Bone marrow (tissue), 2 donors: ENCODE measurements around the gene ZPLD1.

Experiments used
- DNase-seq, 2 donors: peaks; one replicate each; lab custom pipeline; 2025; lab: John Stamatoyannopoulos, UW

ZPLD1 gene

DNA sequence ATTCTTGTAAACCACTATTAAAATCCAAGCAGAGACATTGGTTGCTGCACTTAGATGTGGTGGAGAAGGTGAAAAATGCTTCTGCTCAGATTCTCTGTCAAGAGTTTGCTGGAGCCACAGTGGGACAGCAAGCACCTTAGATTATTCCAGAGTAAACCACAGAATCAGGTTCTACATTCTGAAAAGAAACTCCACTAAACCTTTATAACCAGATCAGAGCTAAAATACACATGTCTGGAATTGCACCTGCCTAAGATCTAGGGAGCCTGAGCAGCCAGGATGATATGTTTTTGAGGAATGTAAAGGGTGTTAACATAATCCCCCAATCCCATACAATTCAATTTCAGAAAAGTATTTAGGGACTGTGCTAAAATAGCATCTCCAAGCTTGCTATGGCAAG, at the start of gene ZPLD1:
Gene ZPLD1 (plus strand): TSS at position 301 of the 400 bp plus-strand sequence. CDS start 3,473 bp downstream, outside the sequence.
- no peak for DNase-seq

DNA sequence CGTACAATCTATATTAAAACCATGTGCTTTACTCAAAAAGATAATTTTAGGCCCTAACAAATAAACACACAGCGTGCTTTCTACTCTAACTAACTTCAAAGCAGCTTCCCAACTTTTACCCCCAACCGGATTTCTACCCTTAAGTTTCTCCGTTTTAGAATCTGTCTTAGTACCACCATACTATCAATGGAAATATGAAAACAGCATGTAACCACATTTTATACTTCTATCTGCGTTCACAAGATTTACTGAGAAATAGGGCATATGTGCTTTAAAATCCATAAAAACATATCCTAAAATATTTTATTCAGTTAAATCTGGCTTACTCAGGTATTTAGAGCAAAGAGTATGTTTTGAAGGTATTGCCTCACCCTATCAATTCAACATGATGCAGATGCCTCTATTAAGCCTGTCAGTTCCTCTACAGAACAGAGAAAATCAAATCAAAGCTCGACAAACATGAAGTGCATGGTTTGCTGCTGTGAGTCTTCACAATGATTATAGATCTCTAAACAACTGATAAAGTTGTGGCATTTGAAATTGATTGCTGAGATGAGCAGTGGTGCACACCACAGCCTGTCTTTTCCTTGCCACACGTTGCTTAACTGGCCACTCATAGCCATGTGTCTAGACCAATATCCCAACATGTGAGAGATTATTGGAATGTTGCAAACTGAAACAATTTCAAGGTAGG, 44.5 kb upstream of the ZPLD1 start:
- no peak for DNase-seq

DNA sequence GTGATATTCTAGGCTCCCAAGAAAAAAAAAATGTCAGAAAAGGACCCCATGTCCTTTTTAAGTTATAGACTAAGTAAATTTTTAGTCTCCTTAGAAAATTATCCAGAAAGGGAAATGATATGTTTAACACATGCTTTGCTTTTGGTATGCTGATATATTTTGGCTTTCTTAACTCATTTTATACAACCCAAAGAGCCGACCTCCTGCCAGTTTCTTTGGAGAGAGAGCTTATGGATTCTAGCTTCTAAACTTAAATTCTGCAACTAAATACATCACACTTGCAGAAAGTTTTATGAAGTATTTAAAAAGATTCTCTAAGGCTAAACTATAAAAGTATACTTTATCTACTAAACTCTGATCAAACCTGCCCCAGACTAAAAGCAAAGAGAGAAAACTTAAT, 43.9 kb upstream of the ZPLD1 start:
- DNase-seq: no peak

DNA sequence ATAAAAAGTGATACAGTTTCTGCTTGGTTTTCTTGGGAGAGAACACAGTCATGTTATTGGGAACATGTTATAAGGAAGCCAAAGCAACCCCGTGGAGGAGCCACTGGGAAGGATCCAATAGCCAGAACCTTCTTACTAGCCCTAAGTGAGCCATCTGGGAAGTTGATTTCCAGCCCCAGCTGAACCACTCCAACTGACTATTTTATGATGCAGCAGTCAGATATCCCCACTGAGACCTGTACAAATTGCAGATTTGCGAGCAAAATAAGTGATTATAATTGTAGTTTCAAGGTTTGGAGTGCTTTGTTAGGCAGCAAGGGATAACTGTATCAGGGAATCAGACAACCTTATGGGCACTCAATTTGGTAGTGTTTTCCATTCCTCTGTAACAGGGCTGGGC, 43.3 kb upstream of the ZPLD1 start:
- no peak for DNase-seq

DNA sequence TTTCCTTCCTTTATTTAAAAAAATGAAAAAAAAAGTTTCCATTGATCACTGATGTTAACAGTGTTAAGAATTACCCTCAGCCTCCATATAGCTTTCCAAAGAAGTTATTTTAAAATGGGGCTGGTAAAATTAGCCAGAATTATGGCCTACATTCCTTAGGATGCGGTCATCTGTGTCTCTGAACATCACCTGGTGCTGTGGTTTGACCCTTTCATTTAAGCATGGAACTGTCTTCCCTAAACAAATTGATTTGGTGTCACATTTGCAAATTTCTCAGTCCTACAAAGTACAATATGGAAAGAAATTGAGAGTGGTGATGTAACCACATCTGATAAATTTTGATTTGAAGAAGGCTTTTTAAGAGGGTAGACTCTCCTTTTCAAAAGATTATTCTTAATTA, 40.3 kb upstream of the ZPLD1 start:
- no peak for DNase-seq

DNA sequence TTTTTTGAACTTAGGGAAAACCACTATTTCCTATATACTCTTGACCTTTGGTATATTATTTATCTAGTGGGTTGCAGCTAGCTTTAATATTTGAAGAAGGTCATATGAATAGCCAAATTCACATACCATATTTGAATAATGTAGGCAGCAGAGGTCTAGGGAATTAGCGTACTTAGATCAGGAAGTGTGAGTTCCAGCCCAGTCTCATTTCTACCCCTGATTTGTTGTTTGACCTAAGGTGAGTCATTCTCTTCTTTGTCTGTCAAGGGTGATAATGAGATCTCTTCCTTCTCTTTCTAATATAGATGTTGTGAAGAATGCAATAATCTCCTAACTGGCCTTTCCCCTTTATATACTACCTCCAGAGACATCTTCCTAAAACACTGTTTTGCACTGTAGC, 36.6 kb upstream of the ZPLD1 start:
- no peak for DNase-seq

DNA sequence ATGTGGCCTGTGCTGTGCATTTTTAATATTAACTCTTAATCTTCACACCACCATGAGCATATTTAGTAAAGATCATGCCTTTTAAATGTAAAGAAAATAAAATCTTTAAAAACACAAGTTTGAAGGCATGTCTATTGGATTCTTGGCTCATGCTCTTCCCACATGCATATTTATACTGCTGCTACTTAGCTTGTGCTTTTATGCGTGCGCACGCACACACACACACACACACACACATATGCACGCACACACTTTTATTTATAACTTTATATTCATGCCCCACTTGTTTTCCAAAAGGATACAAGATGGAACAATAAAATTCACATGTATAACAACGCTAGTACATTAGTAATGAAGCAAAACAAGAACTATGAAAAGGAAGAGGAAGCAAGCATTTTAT, 36.1 kb upstream of the ZPLD1 start:
- no peak for DNase-seq

DNA sequence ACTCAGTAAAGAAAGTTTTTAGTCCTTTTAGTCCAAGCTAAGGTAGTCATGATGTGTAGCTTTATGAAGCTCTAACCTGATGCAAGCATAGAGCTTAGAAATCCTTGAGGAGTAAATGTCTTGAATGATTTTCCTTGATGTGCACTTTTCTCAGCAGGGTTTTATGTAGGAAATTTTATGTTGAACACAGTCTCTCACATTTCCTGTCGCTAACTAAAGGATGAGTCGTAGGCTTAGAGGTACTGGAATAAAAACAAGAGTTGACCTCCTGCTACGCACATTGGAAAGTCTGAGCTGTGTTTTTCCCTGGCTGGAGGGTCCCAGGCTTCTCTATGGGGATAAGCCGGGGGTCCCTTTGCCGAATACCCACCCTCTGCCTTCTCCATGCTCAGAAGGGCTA, 34.7 kb upstream of the ZPLD1 start:
- DNase-seq: no peak

DNA sequence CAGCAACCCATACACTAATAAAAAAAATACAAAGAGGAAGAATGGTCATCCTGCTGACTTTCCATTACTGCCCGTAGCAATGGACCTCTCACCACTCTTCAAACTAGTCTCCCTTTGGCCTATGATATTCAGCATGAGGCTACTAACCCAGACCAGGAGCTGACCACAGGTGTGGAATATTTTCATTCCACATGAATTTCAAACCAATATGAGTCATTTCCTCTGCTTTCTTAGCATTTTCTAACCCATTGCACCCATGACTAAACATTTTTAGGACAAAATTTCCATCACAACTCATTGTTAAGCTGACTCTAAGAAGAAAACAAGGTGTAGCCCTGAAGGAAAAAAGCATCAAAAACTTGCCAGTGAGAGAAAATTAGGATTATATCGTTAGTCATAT, 34.0 kb upstream of the ZPLD1 start:
- DNase-seq: no peak

DNA sequence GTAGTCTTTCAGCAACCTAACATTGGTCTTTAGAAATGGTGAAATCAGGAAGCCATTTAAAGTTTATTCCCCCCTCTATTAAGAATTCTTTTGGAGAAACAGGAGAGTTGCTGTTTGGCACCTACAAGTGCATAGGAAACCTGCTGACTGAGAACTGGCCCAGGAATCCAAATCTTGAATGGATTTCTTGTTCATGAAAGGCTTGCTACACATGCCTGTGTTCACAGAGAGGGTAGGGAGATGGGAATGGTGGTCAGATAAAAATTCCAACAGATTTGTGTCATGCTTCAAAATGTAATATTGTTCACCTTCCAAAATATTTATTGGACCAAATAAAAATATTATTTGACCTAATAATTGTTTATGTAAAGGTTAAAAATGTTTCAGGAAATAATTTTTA, 24.2 kb upstream of the ZPLD1 start:
- no peak for DNase-seq

DNA sequence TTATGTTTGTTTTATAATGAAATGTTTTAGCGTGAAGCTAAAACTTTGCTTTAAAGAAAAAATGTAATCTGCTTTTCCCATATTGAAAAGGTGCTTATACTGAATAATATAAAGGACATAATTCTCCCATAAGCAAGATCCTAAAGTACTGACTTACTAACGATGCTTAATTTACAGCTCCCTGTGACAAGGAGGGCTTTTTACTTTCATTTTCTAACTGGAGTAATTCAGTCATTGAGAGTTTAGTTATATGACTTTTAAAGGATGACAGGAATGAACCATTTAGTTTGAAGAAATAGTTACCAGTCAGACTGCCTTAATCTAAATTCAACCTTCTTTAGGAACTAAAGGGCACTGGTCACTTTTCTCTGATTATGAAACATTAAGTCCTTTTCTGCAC, 19.3 kb upstream of the ZPLD1 start:
- DNase-seq: no peak

DNA sequence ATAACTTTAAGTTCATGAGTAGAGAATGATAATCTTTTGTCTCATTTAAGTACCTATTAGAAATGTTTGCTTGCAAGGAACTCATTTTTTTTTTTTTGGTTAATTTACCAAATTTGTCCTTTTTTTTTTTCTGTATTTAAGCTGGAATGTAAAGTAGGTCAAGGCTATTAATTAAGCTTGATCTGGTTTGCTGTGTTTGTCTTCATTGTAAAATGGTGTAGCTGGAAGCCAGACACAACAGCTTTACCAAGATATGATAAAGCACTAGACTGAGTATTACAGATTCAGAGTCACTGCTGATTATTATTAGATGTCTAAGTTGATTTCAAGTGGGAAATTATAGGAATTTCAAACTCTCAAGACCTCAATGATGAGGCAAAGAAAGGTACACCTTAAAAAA, 15.0 kb upstream of the ZPLD1 start:
- DNase-seq: no peak

DNA sequence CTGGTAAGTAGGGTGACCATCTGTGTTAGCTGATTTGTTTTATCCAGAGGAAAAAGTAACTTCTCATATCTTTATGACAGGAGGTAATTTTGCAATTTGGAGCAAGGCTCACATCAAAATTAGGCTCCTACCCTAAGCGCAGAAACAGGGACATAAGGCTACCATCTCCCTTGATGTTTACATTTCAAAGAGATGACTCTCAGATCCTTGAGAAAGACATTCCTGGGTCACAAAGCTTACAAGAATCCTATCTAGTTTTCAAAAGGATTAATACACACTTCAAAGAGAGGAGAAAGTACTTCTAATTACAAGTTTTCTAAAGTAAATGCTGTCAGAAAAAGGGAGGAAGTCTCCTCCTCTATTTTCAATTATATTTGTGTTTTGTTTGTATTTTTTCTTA, 7.0 kb downstream of the ZPLD1 start:
- DNase-seq: no peak

DNA sequence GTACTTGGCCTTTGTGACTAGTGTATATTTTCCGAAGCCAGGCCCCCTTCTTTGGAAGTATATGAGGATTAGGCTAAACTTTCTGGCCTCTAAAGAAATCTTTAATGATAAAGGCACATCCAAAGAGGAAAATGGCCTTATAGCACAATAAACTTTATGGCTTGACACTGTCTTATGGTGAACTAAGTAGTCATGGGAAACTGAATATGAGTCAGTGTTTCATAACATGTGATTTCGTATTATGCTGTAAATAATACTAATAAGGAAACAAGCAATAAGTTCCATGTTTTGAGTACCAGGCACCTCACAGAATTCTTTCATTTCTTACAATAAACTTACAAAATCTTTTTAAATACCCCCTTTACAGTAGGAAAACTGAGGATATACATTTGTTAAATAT, 8.2 kb downstream of the ZPLD1 start:
- no peak for DNase-seq

DNA sequence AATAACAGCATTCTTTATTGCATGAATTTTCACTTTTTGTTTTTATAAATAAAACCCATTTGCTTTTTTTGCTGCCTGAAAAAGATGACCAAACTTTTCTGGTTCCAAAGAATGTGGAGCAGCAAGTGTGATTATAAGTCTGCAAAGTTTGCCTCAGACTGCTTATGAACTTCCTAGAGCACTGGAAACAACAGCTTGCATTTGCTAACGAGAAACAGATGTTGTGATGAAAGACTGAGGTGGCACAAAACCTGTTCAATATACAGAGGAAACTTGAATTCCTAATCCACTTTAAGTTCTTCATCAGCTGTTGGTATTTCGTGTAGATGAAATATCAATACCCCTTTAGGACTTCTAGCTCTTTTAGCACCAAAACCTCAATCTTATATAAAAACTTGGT, 9.3 kb downstream of the ZPLD1 start:
- DNase-seq: no peak

DNA sequence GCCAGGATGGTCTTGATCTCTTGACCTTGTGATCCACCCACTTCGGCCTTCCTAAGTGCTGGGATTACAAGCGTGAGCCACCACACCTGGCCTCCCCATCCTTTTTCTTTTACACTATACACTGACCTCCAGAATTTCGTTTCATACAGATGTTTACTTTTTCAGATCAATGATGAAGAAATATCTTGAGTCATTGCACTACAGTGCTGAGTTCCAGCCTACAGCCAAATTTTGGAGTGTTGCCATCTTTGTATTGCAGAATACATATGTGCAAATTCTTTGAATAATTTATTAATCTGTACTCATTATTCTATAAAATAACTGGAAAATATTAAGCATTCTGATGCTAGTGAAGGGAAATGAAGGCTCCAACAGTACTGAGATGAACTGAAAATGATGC, 12.5 kb downstream of the ZPLD1 start:
- no peak for DNase-seq

DNA sequence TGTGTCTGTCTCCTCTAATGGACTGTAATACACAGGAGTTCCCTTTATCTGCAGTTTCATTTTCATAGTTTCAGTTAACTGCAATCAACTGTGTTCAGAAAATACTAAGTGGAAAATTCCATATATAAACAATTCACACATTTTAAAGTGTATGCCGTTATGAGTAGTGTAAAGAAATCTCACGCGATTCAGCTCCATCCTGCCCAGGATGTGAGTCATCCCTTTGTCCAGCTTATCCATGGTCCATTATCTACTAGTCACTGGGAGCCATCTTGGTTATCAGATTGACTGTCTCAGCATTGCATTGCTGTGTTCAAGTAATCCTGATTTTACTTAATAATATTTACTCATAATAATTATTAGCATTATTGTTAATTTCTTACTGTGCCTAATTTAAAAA, 14.5 kb downstream of the ZPLD1 start:
- no peak for DNase-seq

DNA sequence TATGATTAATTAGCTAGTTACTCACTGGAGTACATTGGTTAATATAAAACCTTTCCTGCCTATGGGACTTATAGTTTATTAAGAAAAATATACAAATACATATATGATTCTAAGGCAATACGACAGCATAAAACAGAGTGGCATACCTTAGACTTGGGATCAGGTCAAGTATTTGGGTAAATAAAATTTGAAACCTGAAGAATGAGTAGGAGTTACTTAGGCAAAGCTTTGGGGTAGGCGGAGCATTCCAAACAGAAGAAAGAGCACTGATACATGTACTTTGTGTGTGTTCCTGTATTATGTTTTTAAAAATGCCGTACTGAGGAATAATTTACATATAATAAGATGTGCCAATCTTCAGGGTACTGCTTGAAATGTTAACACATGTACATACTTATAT, 15.1 kb downstream of the ZPLD1 start:
- DNase-seq: no peak

DNA sequence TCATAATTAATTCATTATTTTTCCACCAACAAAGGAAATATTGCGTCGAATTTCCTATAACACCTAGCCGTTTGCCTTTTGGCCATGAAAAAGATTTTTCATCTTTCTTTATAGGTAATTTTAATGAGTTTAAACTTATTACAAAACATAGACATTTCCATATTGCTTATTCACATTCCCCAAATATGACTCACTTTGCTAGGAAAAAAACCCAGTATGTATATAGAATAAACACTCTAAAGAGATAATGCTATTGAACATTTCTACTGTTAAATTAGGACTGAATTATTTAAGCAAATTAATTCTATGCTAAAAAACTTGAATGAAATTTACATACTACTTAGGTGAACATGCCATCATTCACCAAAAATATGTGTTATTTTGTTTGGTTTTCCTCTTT, 16.2 kb downstream of the ZPLD1 start:
- no peak for DNase-seq

DNA sequence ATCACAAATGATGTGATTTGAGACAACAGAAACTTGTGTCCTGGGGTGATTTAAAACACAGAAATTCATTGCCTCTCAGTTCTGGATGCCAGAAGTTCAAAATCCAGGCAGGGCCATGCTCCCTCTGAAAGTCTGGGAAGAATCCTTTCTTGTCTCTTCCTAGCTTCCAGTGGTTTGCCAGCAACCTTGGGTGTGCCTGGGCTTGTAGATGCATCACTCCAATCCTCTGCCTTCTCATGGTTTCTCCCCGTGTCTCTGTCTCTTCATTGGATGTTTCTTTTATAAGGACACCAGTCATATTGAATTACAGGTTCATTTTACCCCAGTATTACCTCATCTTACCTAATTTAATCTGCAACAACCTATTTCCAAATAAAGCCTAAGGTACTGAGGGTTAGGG, 16.7 kb downstream of the ZPLD1 start:
- no peak for DNase-seq

DNA sequence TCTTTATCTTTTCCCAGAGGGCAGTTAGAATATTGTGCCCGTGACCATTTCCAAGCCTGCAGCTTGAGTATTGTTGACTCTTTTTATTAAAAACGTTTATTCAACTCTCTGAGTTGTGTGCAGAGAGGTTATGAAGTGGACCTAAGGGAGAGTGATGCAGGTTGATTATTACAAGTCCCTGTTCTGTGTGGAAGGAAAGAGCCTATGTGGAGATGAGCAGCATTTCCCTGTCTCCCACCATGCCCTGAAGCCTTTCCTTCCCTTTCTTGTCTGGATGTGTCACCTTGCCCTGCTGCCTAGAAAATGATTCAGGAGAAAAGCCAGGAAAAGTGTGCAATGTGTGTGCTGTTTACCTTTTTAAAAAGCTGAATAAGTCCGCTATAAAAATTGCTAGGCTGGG, 19.4 kb downstream of the ZPLD1 start:
- DNase-seq: no peak

DNA sequence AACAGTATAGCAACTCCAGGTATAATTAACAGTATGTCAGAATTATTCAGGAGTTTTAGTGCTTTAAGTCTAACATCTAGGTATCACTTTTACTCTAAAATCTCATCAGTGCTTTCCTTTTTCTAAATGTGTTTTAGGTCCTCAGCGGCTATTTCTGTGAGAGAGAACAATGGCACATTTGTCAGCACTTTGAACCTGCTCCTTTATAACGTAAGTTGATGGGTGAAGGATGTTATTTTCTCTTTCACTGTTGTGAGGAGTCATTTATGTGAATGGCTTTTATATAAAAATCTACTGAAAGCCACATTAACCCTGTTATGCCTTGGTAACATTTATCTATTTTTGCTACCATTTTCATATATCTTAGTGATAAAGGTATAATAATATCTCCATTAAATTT, 22.8 kb downstream of the ZPLD1 start:
- DNase-seq: no peak

DNA sequence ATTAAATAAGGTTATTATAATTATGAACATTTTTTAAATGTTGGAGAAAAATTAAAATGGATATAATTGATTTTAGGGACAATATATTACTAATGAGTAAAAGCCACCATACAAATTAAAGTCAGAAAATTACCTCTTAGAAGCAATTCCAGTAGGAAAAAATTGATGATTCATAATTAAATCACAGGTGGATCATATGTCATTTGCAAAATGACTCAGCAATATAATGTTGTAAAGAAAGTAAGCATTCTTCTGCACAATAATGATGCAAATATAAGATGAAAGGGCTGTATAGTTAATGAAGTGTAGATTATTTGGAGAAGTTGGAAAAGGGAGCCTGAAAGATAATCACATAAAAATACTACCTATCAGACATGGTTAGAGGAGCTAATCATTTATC, 25.8 kb downstream of the ZPLD1 start:
- DNase-seq: no peak

DNA sequence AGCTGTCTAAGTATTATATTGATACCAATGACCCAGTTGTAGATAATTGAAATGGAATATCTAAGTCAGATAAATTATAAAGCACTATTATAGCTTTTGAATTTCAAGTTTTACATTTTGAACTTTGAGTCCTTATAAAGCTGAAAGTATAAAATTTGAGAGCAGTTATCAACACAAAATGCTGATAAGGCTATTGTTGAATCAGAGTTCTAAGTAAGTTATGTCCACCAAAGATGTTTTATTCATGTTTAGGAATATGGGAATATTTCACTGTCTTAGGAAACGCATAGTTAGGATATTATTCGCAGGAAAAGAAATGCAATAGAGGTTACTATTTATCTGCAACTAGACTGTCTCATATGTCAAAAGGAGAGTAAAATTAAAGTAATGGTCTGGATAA, 29.4 kb downstream of the ZPLD1 start:
- DNase-seq: no peak

DNA sequence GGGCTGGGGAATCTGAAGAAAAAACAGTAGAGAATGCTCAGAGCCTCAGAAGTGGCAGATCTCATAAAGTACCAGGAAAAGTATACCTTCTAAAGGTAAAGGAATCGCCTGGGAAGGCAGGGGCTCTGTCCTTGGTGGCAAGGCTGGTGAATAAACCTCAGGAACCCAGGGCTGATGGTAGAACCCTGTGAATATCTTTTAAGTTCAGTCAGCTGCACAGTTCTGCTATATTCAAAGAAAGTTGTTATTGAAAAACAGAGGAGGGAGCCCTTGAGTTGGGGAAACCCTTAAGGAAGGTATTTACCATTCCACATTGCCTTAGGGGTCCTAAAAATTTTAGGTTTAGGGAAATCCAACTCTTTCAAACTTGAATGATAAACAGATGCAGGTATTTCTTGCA, 31.2 kb downstream of the ZPLD1 start:
- no peak for DNase-seq
